Dendritic cell treated with granulocyte-macrophage colony-stimulating factor and Interleukin-4, amounts not matched to agents 40 ng/mL and 50 ng/mL, for 4 days (primary cell): ENCODE data around the gene ARNT2.

Experiments
- H3K27ac Mint-ChIP-seq: one replicate; pipeline ENCODE4 v1.8.0; 2022; ENCODE audit warnings: mild to moderate bottlenecking, mixed read lengths
- H3K27me3 Mint-ChIP-seq: one replicate; pipeline ENCODE4 v1.8.0; 2022; ENCODE audit warnings: mild to moderate bottlenecking, mixed read lengths
- H3K36me3 Mint-ChIP-seq: one replicate; pipeline ENCODE4 v1.8.0; 2022; ENCODE audit warnings: low read depth, mixed read lengths
- H3K4me1 Mint-ChIP-seq: one replicate; pipeline ENCODE4 v1.8.0; 2022; ENCODE audit warnings: low read depth, mixed read lengths
- H3K4me3 Mint-ChIP-seq: one replicate; pipeline ENCODE4 v1.8.0; 2022; ENCODE audit warnings: mild to moderate bottlenecking, moderate library complexity, mixed read lengths
- H3K9me3 Mint-ChIP-seq: one replicate; pipeline ENCODE4 v1.8.0; 2022; ENCODE audit warnings: mixed read lengths
- intact Hi-C: fragments of 100-400 bp; cut with micrococcal nuclease; formaldehyde crosslinking; loops from one replicate; pipeline ENCODE4 v1.15.0; 2022

ARNT2 gene

DNA sequence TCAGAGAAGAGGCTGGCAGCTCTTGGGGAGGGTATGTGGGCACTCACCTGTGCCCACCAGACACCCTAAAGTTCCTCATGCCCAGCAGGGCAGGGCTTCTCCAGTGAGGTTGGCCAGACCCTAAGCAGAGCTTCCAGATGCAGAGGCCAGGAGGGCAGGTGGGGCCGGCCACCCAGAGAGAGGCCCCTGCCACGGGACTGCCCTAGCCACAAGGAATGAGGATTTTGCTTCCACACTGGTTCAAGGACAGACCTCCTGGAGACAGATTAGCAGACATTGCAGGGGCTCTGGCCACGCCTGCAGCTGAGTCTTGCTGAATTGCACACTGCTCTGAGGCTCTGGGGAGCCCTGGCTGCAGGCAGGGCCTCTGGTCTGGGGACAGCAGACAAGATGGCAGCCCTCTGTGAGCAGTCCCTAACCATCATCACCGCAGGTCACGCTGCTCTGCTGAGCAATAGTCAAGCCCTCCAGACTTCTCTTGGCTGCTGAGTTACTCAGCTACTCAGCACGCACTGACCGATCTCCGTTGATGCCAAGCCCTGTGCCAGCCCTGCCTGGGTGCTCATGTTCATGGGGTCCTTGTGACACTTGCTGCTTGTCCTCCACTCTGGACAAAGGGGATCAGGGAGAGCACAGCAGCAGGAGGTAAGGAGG, 173.5 kb downstream of the ARNT2 start:
- Mint-ChIP-seq H3K27ac (no peak overlapping the region), H3K9me3 (no peaks in the 10 kb centered on the region)

DNA sequence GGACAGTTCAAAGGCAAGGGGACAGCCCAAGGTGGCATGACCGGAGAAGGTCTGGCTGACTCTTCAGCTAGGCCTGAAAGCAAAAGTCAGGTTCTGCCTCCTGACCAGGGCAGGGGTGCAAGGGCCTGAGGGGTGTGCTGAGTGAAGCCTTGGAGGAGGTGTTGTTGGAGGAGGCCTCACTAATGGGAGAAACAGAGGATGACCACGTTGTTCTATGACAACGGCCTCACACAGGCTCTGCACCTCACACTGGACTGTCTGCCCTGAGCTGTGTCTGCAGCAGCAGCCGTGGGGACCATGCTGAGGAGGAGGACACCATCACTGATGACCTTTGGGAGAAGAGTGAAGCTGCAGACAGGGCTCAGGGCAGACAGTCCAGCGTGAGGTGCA, 174.0 kb downstream of the ARNT2 start:
- no peak overlapping the region for H3K27ac Mint-ChIP-seq
- intact Hi-C loops, result no loop called here
- H3K27me3 Mint-ChIP-seq, result peaks cover 3% of the 10 kb centered on the region
- H3K4me3 Mint-ChIP-seq, result no peak overlapping the region
- H3K9me3 Mint-ChIP-seq, result no peaks in the 10 kb centered on the region
- peaks cover 7% of the 10 kb centered on the region for H3K4me1 Mint-ChIP-seq
- no peaks in the 10 kb centered on the region for H3K36me3 Mint-ChIP-seq

More for the DNA sequence above, 173.5 kb downstream of the ARNT2 start:
- peaks cover 4% of the 10 kb centered on the region for H3K27me3 Mint-ChIP-seq
- no peaks in the 10 kb centered on the region for H3K36me3 Mint-ChIP-seq
- H3K4me3 Mint-ChIP-seq, result no peak overlapping the region
- peaks cover 7% of the 10 kb centered on the region for H3K4me1 Mint-ChIP-seq
- intact Hi-C loops, result no loop called here

DNA sequence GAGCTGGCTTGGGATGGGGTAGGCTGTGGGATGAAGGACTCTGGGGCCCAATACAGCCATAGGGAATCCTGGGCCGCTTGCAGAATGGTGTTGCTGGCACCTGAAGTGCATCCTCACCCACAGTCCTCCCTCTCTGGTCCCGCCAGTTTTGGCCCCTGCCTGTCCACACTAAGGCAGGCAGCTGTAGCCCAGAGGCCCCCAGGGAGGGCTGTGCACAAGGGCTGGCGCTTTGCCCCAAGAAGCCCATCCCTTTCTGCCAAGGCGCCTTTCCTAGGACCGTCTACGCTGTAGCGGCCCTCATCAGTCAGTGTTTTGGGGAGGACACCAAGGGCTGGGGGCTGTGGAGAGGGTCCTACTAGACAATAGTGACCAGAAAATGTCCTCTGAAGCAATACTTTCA, 174.7 kb downstream of the ARNT2 start:
- intact Hi-C loops, result no loop called here
- no peak overlapping the region for H3K4me3 Mint-ChIP-seq
- H3K27ac Mint-ChIP-seq, result no peak overlapping the region
- peaks cover 3% of the 10 kb centered on the region for H3K27me3 Mint-ChIP-seq
- H3K36me3 Mint-ChIP-seq, result no peaks in the 10 kb centered on the region
- no peaks in the 10 kb centered on the region for H3K9me3 Mint-ChIP-seq
- H3K4me1 Mint-ChIP-seq, result peaks cover 7% of the 10 kb centered on the region

DNA sequence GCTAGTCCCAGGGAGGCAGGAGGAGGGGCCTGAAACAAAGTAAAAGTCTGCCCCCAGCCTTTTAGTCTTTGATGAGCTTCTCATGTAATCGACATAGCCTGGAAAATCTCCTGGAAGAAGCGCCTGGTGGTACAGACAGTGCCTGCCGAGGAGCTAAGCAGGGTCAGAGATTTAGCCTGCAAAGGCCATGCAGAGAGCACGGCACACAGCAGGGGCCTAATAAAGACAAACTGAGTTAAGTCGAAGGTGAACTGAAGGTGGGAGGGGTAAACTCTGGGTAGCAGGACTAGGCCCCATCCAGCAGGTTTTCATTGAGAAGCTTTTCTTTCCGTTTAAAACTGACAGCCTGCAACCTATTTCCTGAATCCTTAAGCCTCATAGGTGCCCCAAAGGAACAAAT, 175.4 kb downstream of the ARNT2 start:
- Mint-ChIP-seq H3K27ac (no peak overlapping the region), H3K36me3 (no peaks in the 10 kb centered on the region), H3K9me3 (no peaks in the 10 kb centered on the region), H3K27me3 (peaks cover 4% of the 10 kb centered on the region), H3K4me1 (peaks cover 7% of the 10 kb centered on the region), H3K4me3 (no peak overlapping the region)
- intact Hi-C loops, result no loop called here

DNA sequence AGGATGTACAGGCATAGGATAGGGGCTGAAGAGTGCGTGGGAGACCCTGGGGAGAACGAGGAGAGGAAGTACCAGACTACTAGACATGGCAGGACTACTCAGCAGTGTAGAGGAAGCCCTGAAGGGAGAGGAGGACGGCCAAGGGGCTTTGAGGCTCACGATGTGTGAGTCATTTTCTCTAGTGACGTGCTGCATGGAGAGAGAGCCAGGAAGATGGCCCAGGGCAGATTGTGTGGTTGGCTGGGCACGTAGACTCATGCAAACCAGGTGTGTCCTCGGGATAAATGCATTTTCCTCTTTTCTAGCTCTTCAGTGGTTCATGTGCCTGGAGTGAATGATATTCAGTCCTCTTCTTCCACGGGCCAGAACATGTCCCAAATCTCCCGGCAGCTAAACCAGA, 175.9 kb downstream of the ARNT2 start:
- no peak overlapping the region for H3K27ac Mint-ChIP-seq
- H3K9me3 Mint-ChIP-seq, result no peaks in the 10 kb centered on the region
- peaks cover 4% of the 10 kb centered on the region for H3K27me3 Mint-ChIP-seq
- H3K36me3 Mint-ChIP-seq, result no peaks in the 10 kb centered on the region
- H3K4me1 Mint-ChIP-seq, result peaks cover 7% of the 10 kb centered on the region
- H3K4me3 Mint-ChIP-seq, result no peak overlapping the region
- intact Hi-C loops, result no loop called here

DNA sequence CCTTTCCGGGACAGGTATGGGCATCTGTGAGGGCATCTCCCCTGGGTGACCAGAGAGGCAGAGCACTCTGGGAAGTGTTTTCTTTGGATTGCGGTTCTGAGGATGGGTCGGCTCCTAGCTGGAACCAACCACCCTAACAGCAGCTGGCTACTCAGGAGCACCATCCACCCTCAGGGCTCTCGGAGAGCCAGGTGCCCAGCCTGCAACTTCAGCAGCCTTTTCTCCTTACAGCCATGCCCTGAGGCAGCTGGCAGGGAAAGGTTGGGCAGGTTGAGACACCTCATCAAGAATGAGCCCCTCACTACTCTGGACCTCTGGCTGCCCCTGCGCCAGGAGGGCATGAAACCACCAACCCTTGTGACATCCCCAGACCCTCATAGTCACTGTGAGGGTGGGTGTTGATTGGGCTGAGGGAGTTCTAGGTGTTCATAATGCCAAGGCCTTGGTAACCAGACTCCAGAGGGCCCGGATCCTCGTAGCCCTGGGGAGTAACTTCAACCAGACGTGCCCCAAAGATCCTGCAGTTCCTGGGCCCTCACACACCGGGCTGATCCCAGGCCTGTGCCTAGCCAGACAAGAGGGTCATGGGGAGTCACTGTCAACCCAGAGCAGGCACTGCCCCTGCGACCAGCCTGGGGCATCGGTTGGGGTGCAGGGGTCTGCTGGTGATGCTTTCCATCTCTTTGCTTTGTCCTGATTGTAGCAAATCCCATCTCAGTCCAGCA, 176.5 kb downstream of the ARNT2 start:
- no peaks in the 10 kb centered on the region for H3K9me3 Mint-ChIP-seq
- no peak overlapping the region for H3K27ac Mint-ChIP-seq
- H3K4me3 Mint-ChIP-seq, result no peak overlapping the region
- peaks cover 4% of the 10 kb centered on the region for H3K27me3 Mint-ChIP-seq
- H3K4me1 Mint-ChIP-seq, result peaks cover 7% of the 10 kb centered on the region
- H3K36me3 Mint-ChIP-seq, result no peaks in the 10 kb centered on the region
- intact Hi-C loops, result no loop called here

DNA sequence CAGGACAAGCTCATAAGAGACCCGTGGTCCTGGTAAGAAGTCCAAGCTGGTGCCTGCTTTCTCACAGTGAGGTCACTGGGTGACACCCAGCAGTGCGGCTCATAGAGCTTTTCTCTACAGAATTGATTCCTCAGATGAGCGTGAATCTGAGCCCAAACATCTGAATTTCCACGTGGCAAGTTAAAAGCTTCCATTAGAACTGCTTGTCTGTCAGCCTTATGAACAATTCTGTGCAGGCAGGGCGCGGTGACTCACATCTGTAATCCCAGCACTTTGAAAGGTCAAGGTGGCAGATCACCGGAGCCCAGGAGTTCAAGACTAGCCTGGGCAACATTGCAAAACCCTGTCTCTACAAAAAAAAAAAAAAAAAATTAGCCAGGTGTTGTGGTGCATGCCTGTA, 177.8 kb downstream of the ARNT2 start:
- H3K4me1 Mint-ChIP-seq, result peaks cover 7% of the 10 kb centered on the region
- H3K9me3 Mint-ChIP-seq, result no peaks in the 10 kb centered on the region
- H3K36me3 Mint-ChIP-seq, result no peaks in the 10 kb centered on the region
- no peak overlapping the region for H3K27ac Mint-ChIP-seq
- intact Hi-C loops, result no loop called here
- H3K27me3 Mint-ChIP-seq, result peaks cover 3% of the 10 kb centered on the region
- no peak overlapping the region for H3K4me3 Mint-ChIP-seq

DNA sequence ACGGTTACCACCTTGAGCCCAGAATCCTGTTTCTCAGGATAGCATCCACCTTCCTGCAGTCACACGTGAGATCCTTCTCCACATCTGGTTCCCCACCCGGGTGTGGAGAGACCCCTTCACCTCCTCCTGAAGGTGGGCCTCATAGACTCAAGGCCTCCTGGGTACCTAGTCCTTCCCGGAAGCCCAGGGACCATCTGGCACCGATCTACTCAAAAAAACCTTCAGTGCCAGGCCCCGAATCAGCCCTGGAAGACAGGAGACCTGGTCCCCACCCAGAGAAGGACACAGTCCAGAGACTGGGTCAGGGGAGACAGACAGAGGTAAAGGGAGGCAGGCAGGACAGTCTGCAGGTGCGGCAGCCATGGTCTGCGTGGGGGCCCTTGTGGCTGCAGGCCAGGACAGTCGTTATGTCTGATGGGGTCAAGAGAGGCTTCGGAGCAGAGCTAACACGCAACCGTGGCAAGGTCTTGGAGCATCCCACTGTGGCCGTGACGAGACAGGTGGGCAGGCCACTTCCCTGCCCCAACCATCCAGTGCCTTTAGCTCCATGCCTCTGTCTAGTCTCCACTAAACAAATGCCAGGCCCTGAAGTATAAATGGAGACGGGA, 178.7 kb downstream of the ARNT2 start:
- Mint-ChIP-seq H3K27ac (no peak overlapping the region), H3K27me3 (peaks cover 3% of the 10 kb centered on the region), H3K36me3 (no peaks in the 10 kb centered on the region), H3K9me3 (no peaks in the 10 kb centered on the region), H3K4me1 (peaks cover 7% of the 10 kb centered on the region), H3K4me3 (no peak overlapping the region)
- intact Hi-C loops, result no loop called here

DNA sequence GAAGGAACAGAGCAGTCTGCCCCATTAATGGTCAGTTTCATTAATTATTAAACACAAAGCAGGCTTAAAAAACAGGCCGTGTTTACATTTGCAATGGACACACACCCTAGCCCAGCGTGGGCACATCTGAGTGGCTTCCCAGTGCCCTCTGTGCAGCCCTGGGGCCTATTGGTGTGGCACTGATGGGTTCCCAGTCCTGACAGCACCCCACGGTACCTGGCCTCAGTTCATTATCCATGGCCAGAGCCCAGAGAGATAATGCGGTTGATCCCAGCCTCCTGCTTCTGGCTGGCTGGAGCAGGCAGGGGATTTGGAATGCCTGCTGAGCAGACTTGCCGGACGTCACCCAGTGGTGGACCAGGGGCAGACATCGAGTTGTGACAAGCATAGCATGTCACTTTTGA, 180.4 kb downstream of the ARNT2 start:
- Mint-ChIP-seq H3K36me3 (no peaks in the 10 kb centered on the region), H3K9me3 (no peaks in the 10 kb centered on the region), H3K27me3 (peaks cover 1% of the 10 kb centered on the region), H3K4me1 (peaks cover 7% of the 10 kb centered on the region), H3K4me3 (no peak overlapping the region), H3K27ac (no peak overlapping the region)
- intact Hi-C loops, result no loop called here

DNA sequence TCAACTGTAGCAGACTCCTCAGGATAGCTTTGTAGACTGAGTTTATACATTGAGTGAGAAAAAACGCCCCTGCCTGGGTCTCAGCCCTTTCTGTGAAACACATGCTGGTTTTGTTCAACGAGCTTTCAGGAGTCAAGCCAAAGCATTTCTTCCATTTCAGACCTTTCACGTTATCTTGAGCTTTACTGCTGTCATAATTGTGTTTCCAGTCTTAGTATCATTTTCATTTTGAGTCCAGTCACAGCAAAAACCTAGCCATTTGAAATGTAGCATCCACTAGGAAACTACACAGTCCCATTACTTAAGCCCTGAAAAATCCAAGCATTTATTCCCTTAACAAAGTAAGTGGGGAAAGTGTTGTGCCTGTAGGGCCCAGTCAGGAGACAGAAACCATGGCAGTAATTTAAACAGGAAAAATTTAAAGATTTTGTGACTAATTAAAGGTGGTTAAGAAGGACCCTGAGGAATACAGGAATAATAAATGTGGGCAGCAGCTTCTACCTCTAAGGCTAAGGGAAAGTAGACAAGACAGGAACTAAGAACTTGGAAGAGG, 180.9 kb downstream of the ARNT2 start:
- Mint-ChIP-seq H3K4me3 (no peak overlapping the region), H3K4me1 (peaks cover 3% of the 10 kb centered on the region), H3K27me3 (peaks cover 1% of the 10 kb centered on the region), H3K9me3 (no peaks in the 10 kb centered on the region), H3K36me3 (no peaks in the 10 kb centered on the region), H3K27ac (no peak overlapping the region)
- intact Hi-C loops, result no loop called here

DNA sequence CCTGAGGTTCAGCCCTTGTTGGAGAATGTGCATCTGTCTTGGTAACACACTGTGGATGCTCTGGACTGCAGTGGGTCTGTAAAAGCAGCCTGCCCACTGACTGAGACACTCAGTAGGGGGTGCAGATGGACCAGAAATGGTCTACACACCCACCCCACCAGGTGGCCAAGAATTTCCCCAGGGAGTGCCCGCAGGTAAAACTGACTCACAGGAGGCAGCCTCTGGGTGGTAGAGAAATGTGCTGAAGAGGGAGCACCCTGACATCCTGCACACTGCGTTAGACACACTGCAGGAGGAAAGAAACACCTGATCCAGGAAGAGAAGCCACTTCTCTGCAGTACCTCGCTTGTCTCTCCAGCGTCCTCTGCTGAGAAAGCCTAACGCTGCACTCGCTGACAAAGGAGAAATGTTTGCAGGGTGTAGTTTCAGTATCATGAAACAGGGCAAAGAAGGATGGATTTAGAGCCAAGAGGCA, 181.4 kb downstream of the ARNT2 start:
- Mint-ChIP-seq H3K36me3 (no peaks in the 10 kb centered on the region), H3K27me3 (peaks cover 1% of the 10 kb centered on the region), H3K4me3 (no peak overlapping the region), H3K9me3 (no peaks in the 10 kb centered on the region), H3K4me1 (no peaks in the 10 kb centered on the region), H3K27ac (no peak overlapping the region)
- intact Hi-C loops, result no loop called here

DNA sequence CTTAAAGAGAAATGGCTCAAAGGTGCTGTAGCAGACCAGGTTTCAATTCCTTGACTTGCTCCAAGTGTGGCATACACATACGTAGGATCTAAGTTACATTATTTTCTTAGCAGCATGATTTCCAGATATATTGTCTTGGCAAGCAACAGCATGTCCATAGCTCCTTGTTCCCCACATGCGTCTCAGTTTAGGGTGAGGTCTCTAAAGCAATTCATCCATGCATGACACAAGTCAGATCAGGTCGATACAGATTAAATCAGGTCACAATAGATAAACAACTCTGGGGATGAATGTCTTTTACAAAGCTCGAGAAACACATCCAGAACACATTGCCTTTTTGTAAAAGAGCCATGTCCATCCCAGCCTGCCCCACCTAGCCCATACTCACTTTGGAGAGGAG, 182.0 kb downstream of the ARNT2 start:
- Mint-ChIP-seq H3K27me3 (peaks cover 1% of the 10 kb centered on the region), H3K36me3 (no peaks in the 10 kb centered on the region), H3K4me3 (no peak overlapping the region), H3K4me1 (no peaks in the 10 kb centered on the region), H3K27ac (no peak overlapping the region), H3K9me3 (no peaks in the 10 kb centered on the region)
- intact Hi-C loops, result no loop called here

DNA sequence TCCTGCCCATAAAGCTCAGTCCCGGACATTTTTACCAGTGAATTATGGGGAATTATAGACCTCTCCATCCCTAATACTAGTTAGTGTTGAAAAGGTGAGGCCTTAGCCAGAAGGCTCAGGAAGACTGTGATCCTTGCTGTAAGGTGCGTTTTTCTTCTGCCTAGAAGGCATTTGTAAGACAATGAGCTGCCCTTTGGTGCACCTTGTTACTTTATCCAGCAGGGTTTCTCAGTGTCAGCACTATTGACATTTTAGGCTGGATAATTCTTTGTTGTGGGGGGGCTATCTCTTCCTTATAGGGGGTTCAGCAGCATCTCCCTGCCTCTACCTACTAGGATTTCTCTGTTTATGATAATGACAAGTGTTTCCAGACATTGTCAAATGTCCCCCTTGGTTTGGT, 182.8 kb downstream of the ARNT2 start:
- Mint-ChIP-seq H3K9me3 (no peaks in the 10 kb centered on the region), H3K4me3 (no peak overlapping the region), H3K36me3 (no peaks in the 10 kb centered on the region), H3K27me3 (peaks cover 1% of the 10 kb centered on the region), H3K4me1 (no peaks in the 10 kb centered on the region), H3K27ac (no peak overlapping the region)
- intact Hi-C loops, result no loop called here

DNA sequence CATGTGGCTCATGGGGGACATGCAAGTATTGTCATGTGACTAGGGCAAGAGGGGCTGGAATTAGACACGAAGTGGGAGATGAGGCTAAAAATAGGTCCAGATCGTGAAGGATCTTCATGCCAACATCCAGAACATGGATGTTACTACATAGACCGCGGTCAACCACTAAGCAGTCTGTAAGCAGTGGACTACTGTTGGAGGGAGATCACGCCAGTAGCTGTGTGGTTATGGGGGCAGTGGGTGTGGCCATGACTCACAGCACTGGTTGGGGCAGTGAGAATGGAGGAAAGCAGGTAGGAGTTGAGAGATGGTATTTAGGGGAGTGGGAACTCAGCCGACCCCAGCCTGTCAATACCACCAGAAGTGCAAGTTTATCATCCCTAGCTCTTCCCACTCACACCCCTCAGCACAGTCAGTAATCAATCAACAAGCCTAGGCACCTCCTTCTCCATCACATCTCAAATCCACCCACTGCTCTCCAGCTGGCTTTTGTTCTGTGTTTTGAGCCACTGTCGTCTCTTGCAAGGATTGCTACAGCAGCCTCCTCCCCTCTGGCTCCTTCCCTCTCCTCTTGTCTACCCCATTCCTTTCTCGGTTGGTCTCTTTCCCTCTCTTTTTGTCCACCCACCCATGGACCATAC, 183.8 kb downstream of the ARNT2 start:
- Mint-ChIP-seq H3K27me3 (peaks cover 1% of the 10 kb centered on the region), H3K36me3 (no peaks in the 10 kb centered on the region), H3K4me1 (no peaks in the 10 kb centered on the region), H3K4me3 (no peak overlapping the region), H3K27ac (no peak overlapping the region), H3K9me3 (no peaks in the 10 kb centered on the region)
- intact Hi-C loops, result no loop called here
